Neural progenitor cell (in vitro differentiated cells): ENCODE measurements around the gene ALG12. TPM values are rescaled to one million over a fixed set of nuclear protein-coding genes. Genes with fewer than 3 reads are reported as not detected.

Source experiments
- DNase-seq: peaks from one replicate; pipeline ENCODE4 v3.0.0-alpha.2; 2016; ENCODE audit warnings: low spot score
- H2AFZ ChIP-seq: fragments of 200-600 bp; sonication (generic); replicated peaks from 2 replicates; pipeline ENCODE4 v1.6.1; 2016; ENCODE audit warnings: antibody characterized with exemption
- H3F3A ChIP-seq: fragments of 200-600 bp; sonication (generic); 2 replicates; pipeline ENCODE4 v1.6.1; 2016; ENCODE audit warnings: antibody characterized with exemption, low read depth
- H3K27ac ChIP-seq: fragments of 200-600 bp; sonication (generic); 2 replicates; pipeline ENCODE4 v1.5.1; 2016; ENCODE audit warnings: mild to moderate bottlenecking
- H3K27me3 ChIP-seq: fragments of 200-600 bp; sonication (generic); 2 replicates; pipeline ENCODE4 v1.6.1; 2016; ENCODE audit warnings: mild to moderate bottlenecking, moderate library complexity
- H3K36me3 ChIP-seq: fragments of 200-600 bp; sonication (generic); 2 replicates; pipeline ENCODE4 v1.5.1; 2016
- H3K4me1 ChIP-seq: fragments of 200-600 bp; sonication (generic); 2 replicates; pipeline ENCODE4 v1.6.1; 2016; ENCODE audit warnings: mixed run types
- H3K4me2 ChIP-seq: fragments of 200-600 bp; sonication (generic); 2 replicates; pipeline ENCODE4 v1.6.1; 2016
- H3K4me3 ChIP-seq: fragments of 200-600 bp; sonication (generic); 2 replicates; pipeline ENCODE4 v1.5.1; 2016
- H3K79me2 ChIP-seq: fragments of 200-600 bp; sonication (generic); 2 replicates; pipeline ENCODE4 v1.6.1; 2016; ENCODE audit warnings: low read depth
- H3K9ac ChIP-seq: fragments of 200-600 bp; sonication (generic); 2 replicates; pipeline ENCODE4 v1.6.1; 2016
- H3K9me3 ChIP-seq: fragments of 200-600 bp; sonication (generic); 2 replicates; pipeline ENCODE4 v1.5.1; 2016; ENCODE audit warnings: low read depth
- H4K20me1 ChIP-seq: fragments of 200-600 bp; sonication (generic); 2 replicates; pipeline ENCODE4 v1.6.1; 2016; ENCODE audit warnings: low read depth
- H3K27ac Mint-ChIP-seq: 3 replicates; pipeline ENCODE4 v1.8.0; 2021; ENCODE audit warnings: mixed read lengths
- H3K27me3 Mint-ChIP-seq: 2 replicates; pipeline ENCODE4 v1.8.0; 2022; ENCODE audit warnings: low read depth, mild to moderate bottlenecking, inconsistent platforms, moderate library complexity, mixed read lengths; ENCODE audit not compliant: insufficient read depth
- H3K36me3 Mint-ChIP-seq: 3 replicates; pipeline ENCODE4 v1.8.0; 2021; ENCODE audit warnings: mixed read lengths
- H3K4me1 Mint-ChIP-seq: 3 replicates; pipeline ENCODE4 v1.8.0; 2021; ENCODE audit warnings: mixed read lengths
- H3K4me3 Mint-ChIP-seq: 3 replicates; pipeline ENCODE4 v1.8.0; 2021; ENCODE audit warnings: mild to moderate bottlenecking, moderate library complexity, mixed read lengths
- H3K9me3 Mint-ChIP-seq: 3 replicates; pipeline ENCODE4 v1.8.0; 2020; ENCODE audit warnings: mixed read lengths
- CTCF ChIP-seq: fragments of 200-600 bp; sonication (generic); IDR thresholded peaks from 2 replicates; pipeline ENCODE4 v1.5.1; 2017; ENCODE audit warnings: antibody characterized with exemption, mild to moderate bottlenecking
- EZH2 ChIP-seq: fragments of 200-600 bp; sonication (generic); IDR thresholded peaks from 2 replicates; pipeline ENCODE4 v1.6.1; 2017; ENCODE audit warnings: antibody characterized with exemption, mild to moderate bottlenecking, moderate library complexity
- EZH2phosphoT487 ChIP-seq: fragments of 200-600 bp; sonication (generic); IDR thresholded peaks from 2 replicates; pipeline ENCODE4 v1.6.1; 2017; ENCODE audit warnings: antibody characterized with exemption
- total RNA-seq: library from RNA; depleted of rRNA; stranded (reverse); fragments of >200 nt; gene quantifications from 2 replicates; pipeline ENCODE4 v1.2.3, GENCODE V29; 2015; ENCODE audit warnings: low replicate concordance

Gene ALG12
- total RNA-seq, 1 donor from 2014 or later = 4.9 TPM

GRCh38 chr22:49943771-49944398, 25.6 kb upstream of the ALG12 start:
- Histone ChIP-seq H3F3A (no peaks in the 10 kb centered on the region), H3K9ac (no peak overlapping the region), H3K27ac (no peak overlapping the region), H3K79me2 (no peaks in the 10 kb centered on the region), H2AFZ (no peak overlapping the region), H3K9me3 (no peaks in the 10 kb centered on the region), H3K4me2 (no peak overlapping the region), H3K4me1 (peaks cover 10% of the 10 kb centered on the region), H3K36me3 (no peaks in the 10 kb centered on the region), H4K20me1 (no peaks in the 10 kb centered on the region), H3K27me3 (no peaks in the 10 kb centered on the region), H3K4me3 (no peak overlapping the region)
- H3K36me3 Mint-ChIP-seq = no peaks in the 10 kb centered on the region
- DNase-seq = no peak
- H3K27me3 Mint-ChIP-seq = peaks cover 5% of the 10 kb centered on the region
- H3K27ac Mint-ChIP-seq = no peak overlapping the region
- peaks cover 19% of the 10 kb centered on the region for H3K4me1 Mint-ChIP-seq
- TF ChIP-seq CTCF (no peak), EZH2phosphoT487 (no peak), EZH2 (no peak)
- no peak overlapping the region for H3K4me3 Mint-ChIP-seq
- H3K9me3 Mint-ChIP-seq = peaks cover 3% of the 10 kb centered on the region

- Histone ChIP-seq H3K79me2 (no peaks in the 10 kb centered on the region), H3K36me3 (no peaks in the 10 kb centered on the region), H3K4me1 (peaks cover 10% of the 10 kb centered on the region), H3K9me3 (no peaks in the 10 kb centered on the region), H3K4me2 (no peak overlapping the region), H3K4me3 (no peak overlapping the region), H3K27me3 (no peaks in the 10 kb centered on the region), H3K9ac (no peak overlapping the region), H4K20me1 (no peaks in the 10 kb centered on the region), H2AFZ (no peak overlapping the region), H3K27ac (no peak overlapping the region), H3F3A (no peaks in the 10 kb centered on the region)
- peaks cover 20% of the 10 kb centered on the region for H3K4me1 Mint-ChIP-seq
- H3K4me3 Mint-ChIP-seq = no peak overlapping the region
- no peaks in the 10 kb centered on the region for H3K36me3 Mint-ChIP-seq
- H3K27ac Mint-ChIP-seq = no peak overlapping the region
- H3K27me3 Mint-ChIP-seq = peaks cover 5% of the 10 kb centered on the region
- DNase-seq = no peak
- H3K9me3 Mint-ChIP-seq = peaks cover 3% of the 10 kb centered on the region
- no peak for TF ChIP-seq CTCF
- no peak for TF ChIP-seq EZH2phosphoT487
- no peak for TF ChIP-seq EZH2
Measured at GRCh38 chr22:49943405-49943765, 25.1 kb upstream of the ALG12 start.

GRCh38 chr22:49942565-49943404, 24.5 kb upstream of the ALG12 start:
- Histone ChIP-seq H3K27me3 (no peaks in the 10 kb centered on the region), H3K9me3 (no peaks in the 10 kb centered on the region), H3F3A (no peaks in the 10 kb centered on the region), H3K4me3 (no peak overlapping the region), H3K9ac (no peak overlapping the region), H4K20me1 (no peaks in the 10 kb centered on the region), H3K36me3 (no peaks in the 10 kb centered on the region), H3K4me2 (no peak overlapping the region), H2AFZ (no peak overlapping the region), H3K79me2 (no peaks in the 10 kb centered on the region), H3K27ac (no peak overlapping the region), H3K4me1 (peaks cover 10% of the 10 kb centered on the region)
- H3K27me3 Mint-ChIP-seq = peaks cover 5% of the 10 kb centered on the region
- no peak for TF ChIP-seq CTCF
- no peak for TF ChIP-seq EZH2
- TF ChIP-seq EZH2phosphoT487 = no peak
- no peaks in the 10 kb centered on the region for H3K36me3 Mint-ChIP-seq
- H3K27ac Mint-ChIP-seq = no peak overlapping the region
- H3K4me1 Mint-ChIP-seq = peaks cover 20% of the 10 kb centered on the region
- no peak overlapping the region for H3K4me3 Mint-ChIP-seq
- DNase-seq = no peak
- peaks cover 3% of the 10 kb centered on the region for H3K9me3 Mint-ChIP-seq
